Adipocyte (in vitro differentiated cells): ENCODE data around the gene OGFOD1.

Experiments
- DNase-seq: peaks from one replicate; pipeline ENCODE4 v3.0.0-alpha.2; 2015; ENCODE audit warnings: low read depth
- H3K27me3 ChIP-seq: replicated peaks from 2 replicates; pipeline ENCODE4 v1.7.0; 2013; ENCODE audit warnings: mild to moderate bottlenecking, low read length, moderate library complexity; ENCODE audit not compliant: control insufficient read depth, insufficient read depth
- H3K36me3 ChIP-seq: 2 replicates; pipeline ENCODE4 v1.7.0; 2013; ENCODE audit warnings: low read length, mild to moderate bottlenecking, moderate library complexity; ENCODE audit not compliant: control insufficient read depth, insufficient read depth, severe bottlenecking
- H3K4me1 ChIP-seq: 2 replicates; pipeline ENCODE4 v1.7.0; 2013; ENCODE audit warnings: mild to moderate bottlenecking, low read length, moderate library complexity; ENCODE audit not compliant: control insufficient read depth, insufficient read depth
- H3K4me3 ChIP-seq: 2 replicates; pipeline ENCODE4 v1.7.0; 2013; ENCODE audit warnings: mild to moderate bottlenecking, low read length, moderate library complexity
- H3K9ac ChIP-seq: 2 replicates; pipeline ENCODE4 v1.7.0; 2013; ENCODE audit warnings: mild to moderate bottlenecking, low read length, moderate library complexity
- H3K9me3 ChIP-seq: 2 replicates; pipeline ENCODE4 v1.7.0; 2013; ENCODE audit warnings: mild to moderate bottlenecking, low read length, moderate library complexity; ENCODE audit not compliant: control insufficient read depth

The OGFOD1 gene

DNA sequence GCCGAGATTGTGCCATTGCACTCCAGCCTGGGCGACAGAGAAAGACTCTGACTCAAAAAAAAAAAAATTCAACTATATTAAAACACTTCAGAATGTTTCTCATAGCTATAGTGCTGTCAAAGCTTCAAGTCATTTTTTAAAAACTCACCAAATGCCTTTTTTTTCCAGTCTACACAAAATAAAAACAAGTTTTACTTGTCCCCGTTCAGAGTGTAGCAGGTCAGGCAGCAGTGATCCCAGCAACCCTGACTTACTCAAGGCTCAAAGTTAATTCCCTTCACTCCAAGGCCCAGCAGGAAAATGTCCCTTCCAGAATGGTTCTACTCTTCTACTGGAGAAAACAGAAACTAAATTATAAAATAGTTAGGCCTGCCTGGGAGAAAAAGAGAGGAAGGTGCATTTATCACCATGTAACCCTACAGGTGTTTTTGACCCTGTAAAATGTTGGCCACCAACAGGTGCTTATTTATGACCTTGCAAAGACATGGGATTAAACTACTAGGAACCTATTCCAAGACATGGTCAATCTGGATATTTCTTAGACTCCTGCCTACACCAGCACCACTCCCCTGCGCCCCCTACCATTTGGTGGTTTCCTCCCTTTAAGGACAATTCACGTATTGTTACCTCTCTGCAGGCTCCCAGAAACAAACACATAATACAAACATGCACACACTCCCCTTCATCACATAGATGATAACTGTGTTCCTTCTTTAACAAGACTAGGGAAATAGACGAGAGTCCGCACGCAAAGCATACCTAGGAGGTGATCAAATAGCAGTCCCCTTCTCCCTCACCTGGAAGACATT, 31.4 kb upstream of the OGFOD1 start:
- peaks cover 24% of the 10 kb centered on the region for H3K4me1 ChIP-seq
- no peaks in the 10 kb centered on the region for H3K27me3 ChIP-seq
- H3K9me3 ChIP-seq, result no peaks in the 10 kb centered on the region
- DNase-seq, result no peak
- H3K36me3 ChIP-seq, result no peaks in the 10 kb centered on the region
- no peak overlapping the region for H3K9ac ChIP-seq
- H3K4me3 ChIP-seq, result no peak overlapping the region

DNA sequence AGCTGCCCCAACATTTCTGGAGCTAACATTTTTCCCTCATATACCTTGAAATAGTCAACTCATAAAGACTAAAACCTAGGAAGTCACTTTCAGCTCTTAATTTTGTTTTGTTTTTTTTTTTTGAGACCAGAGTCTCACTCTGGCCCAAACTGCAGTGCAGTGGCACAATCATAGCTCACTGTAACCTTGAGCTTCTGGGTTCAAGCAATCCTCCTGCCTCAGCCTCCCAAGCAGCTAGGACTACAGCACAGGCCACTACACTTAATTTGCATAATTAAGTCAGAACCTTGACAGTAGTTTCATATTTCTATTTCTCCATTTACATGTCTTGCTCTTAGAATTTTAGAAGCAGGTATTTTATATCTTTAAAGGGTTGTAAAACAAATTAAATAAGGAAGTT, 30.7 kb upstream of the OGFOD1 start:
- Histone ChIP-seq H3K36me3 (no peaks in the 10 kb centered on the region), H3K27me3 (no peaks in the 10 kb centered on the region), H3K4me1 (peaks cover 24% of the 10 kb centered on the region), H3K9ac (no peak overlapping the region), H3K9me3 (no peaks in the 10 kb centered on the region), H3K4me3 (no peak overlapping the region)
- DNase-seq, result no peak

GRCh38 chr16:56421313-56421712, 30.0 kb upstream of the OGFOD1 start:
- no peaks in the 10 kb centered on the region for H3K36me3 ChIP-seq
- no peaks in the 10 kb centered on the region for H3K9me3 ChIP-seq
- no peaks in the 10 kb centered on the region for H3K27me3 ChIP-seq
- H3K4me3 ChIP-seq, result no peak overlapping the region
- DNase-seq, result no peak
- H3K9ac ChIP-seq, result no peak overlapping the region
- H3K4me1 ChIP-seq, result peaks cover 24% of the 10 kb centered on the region

GRCh38 chr16:56421976-56422669, 29.2 kb upstream of the OGFOD1 start:
- Histone ChIP-seq H3K27me3 (no peaks in the 10 kb centered on the region), H3K9ac (no peak overlapping the region), H3K4me3 (no peak overlapping the region), H3K4me1 (peaks cover 24% of the 10 kb centered on the region), H3K36me3 (no peaks in the 10 kb centered on the region), H3K9me3 (no peaks in the 10 kb centered on the region)
- DNase-seq, result no peak

GRCh38 chr16:56422896-56423441, 28.4 kb upstream of the OGFOD1 start:
- DNase-seq, result no peak
- no peaks in the 10 kb centered on the region for H3K27me3 ChIP-seq
- H3K36me3 ChIP-seq, result no peaks in the 10 kb centered on the region
- no peaks in the 10 kb centered on the region for H3K9me3 ChIP-seq
- H3K4me3 ChIP-seq, result peak overlapping the region; percentile 89
- peaks cover 28% of the 10 kb centered on the region for H3K4me1 ChIP-seq
- H3K9ac ChIP-seq, result peak overlapping the region; percentile 80

GRCh38 chr16:56423584-56424403, 27.6 kb upstream of the OGFOD1 start:
- Histone ChIP-seq H3K27me3 (no peaks in the 10 kb centered on the region), H3K9ac (peak overlapping the region; percentile 80), H3K4me3 (peak overlapping the region; percentile 89), H3K36me3 (no peaks in the 10 kb centered on the region), H3K9me3 (no peaks in the 10 kb centered on the region), H3K4me1 (peaks cover 35% of the 10 kb centered on the region)
- peak; percentile 30 for DNase-seq

DNA sequence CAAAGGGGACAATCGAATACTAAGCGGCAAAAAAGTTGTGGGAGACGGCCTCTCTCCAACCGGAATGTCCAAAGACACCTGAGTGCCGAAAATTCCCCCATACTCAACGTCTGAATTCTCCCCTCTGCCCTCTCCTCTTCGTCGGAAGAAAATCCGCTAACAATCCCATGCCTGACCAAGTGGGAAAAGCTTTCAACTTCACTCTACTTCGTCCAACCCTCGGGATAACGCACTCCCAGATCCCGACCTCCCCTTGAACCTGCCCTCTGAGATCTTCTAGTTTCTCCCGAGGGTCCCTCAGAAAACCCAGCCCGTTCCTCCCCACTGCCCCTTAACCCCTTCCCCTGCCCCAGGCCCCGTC, 27.0 kb upstream of the OGFOD1 start:
- H3K27me3 ChIP-seq, result no peaks in the 10 kb centered on the region
- peaks cover under 1% of the 10 kb centered on the region for H3K36me3 ChIP-seq
- DNase-seq, result peak; percentile 52
- peak overlapping the region; percentile 89 for H3K4me3 ChIP-seq
- H3K9ac ChIP-seq, result peak overlapping the region; percentile 80
- H3K9me3 ChIP-seq, result no peaks in the 10 kb centered on the region
- peaks cover 35% of the 10 kb centered on the region for H3K4me1 ChIP-seq

GRCh38 chr16:56424791-56425438, 26.4 kb upstream of the OGFOD1 start:
- Histone ChIP-seq H3K9ac (peak overlapping the region; percentile 89), H3K4me1 (peaks cover 35% of the 10 kb centered on the region), H3K4me3 (peak overlapping the region; percentile 89), H3K36me3 (peaks cover 3% of the 10 kb centered on the region), H3K27me3 (no peaks in the 10 kb centered on the region), H3K9me3 (no peaks in the 10 kb centered on the region)
- peak; percentile 67 for DNase-seq

GRCh38 chr16:56425439-56425832, 25.9 kb upstream of the OGFOD1 start, which contains the start of gene AMFR:
Gene AMFR, minus strand, starts transcription at chr16:56425545. Its CDS starts 218 bp downstream, at chr16:56425327.
- peaks cover 6% of the 10 kb centered on the region for H3K36me3 ChIP-seq
- H3K4me3 ChIP-seq, result peak within 1 kb of the TSS; percentile 89
- H3K9ac ChIP-seq, result peak within 1 kb of the TSS; percentile 89
- H3K9me3 ChIP-seq, result no peaks in the 10 kb centered on the region
- peak; percentile 94 for DNase-seq
- H3K27me3 ChIP-seq, result no peaks in the 10 kb centered on the region
- H3K4me1 ChIP-seq, result peaks cover 35% of the 10 kb centered on the region

GRCh38 chr16:56426585-56426984, 24.8 kb upstream of the OGFOD1 start:
- H3K4me3 ChIP-seq, result no peak overlapping the region
- H3K27me3 ChIP-seq, result no peaks in the 10 kb centered on the region
- peaks cover 15% of the 10 kb centered on the region for H3K36me3 ChIP-seq
- H3K9me3 ChIP-seq, result no peaks in the 10 kb centered on the region
- H3K4me1 ChIP-seq, result peaks cover 35% of the 10 kb centered on the region
- H3K9ac ChIP-seq, result no peak overlapping the region
- DNase-seq, result no peak
